Measurements from ENCODE around the gene MPP2.
A peak's percentile ranks its signal among the peaks of the same experiment; 100 is the strongest.
"Not testable (repeated sequence)": the region's sequence is repeated elsewhere in the genome, so short reads cannot be mapped to it uniquely, and the experiment has no call there.

Gene MPP2

DNA sequence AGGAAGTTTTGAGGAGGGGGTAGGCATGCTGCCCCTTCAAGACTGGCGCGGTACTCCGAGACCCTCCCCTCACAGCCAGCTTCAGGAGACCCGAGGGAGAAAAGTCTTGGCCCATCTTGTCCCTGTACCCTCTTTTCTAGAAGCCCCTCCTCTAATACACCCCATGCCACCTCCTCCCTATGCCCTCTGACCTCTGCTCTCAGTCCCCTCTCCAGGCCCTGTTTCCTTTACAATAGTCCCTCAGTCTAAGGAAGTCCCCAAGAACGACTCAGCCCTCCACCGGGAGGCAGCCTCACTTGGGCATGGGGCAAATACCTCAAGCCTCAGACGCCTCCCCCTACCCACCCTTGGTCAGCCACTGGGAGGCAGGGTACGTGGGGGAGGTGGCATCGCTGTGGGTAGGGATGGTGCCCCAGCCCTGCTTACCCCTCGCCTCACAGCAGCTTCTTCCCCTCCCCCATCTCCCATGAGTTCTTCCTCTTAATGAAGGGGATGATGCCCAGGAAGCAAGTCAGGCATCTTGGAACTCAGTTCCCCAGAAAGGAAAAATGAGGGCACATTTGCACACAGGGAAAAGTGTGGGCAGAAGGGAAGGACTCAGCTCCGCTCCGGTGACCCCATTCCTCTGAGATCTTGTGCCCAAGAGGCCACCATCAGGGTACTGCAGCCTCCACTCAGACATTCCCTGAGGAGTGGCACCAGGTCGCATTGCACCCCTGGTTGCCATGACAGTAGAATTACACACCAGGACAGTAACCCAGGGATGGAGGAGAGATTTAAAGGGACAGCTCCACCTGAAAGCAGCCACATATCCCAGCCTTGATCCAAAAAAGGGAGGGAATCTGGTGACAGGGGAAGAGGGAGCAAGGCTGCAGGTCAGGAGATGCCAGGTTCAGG, 6.2 kb downstream of the MPP2 start:
- no peak for DNase-seq

DNA sequence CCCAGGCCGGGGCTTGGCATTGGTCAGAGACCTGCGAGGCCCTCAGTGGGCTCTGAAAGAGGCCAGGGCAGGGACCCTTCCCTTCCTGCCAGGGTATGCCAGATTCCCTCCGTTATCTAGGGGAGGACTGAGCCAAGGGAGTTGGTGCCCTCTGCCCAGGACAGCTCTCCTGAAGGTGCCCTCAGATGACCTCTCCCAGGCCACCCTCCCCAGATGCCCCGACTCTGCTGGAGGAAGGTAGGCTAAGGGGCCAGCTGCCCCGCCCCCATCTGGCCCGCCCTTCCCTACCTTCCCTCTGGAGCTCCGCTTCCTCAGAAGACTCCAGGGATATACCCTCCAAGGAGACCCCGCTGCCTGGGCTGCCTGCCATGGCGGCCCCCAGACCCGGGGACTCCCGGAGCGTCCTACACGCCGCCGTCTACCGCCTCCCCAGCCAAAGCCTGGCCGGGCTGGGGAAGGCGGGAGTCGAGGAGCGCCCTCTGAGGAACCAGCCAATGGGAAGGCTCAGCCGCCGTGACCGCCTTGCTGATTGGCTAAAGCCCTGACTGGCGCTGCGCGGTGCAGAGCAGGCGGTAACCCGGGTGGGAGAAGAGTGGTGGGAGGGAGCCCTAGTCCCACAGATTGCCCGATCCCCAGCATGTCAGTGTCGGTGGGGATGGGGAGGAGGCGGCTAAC, 7.0 kb downstream of the MPP2 start:
- DNase-seq = peak; percentile 65

DNA sequence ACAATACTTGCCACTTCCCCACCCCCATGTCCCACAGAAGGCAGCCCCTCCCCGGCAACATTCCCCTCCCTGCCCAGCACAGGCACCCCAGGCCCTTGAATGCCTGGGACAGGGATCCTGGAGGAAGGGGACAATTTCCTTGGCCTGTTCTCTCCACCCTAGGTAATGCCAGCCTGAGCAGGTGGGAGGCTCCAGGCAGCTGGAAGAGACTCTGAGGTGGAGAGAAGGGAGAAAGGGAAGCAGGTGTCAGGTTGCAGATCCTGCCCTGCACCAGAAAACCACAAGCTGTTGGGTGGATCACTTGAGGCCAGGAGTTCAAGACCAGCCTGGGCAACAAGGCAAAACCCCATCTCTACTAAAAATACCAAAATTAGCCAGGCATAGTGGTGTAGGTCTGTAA, 8.9 kb downstream of the MPP2 start:
- no peak for DNase-seq

DNA sequence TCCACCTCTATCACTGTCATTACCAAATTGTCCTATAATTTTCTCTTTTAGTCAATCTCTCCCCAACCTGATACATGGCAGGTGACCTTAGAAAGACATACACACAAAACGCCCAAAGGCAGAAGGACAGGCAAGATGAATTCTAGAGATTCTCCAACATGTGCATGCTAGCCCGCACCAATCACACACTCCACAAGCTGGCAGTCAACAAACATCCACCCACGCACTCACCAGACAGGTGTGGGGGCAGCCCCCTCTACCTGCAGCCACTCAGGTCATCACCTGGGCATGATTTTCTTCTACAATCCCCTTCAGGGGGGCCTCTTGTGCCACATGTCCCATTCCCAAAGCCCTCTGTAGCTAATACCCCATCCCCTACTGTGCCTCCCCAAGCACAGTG, 9.5 kb downstream of the MPP2 start:
- no peak for DNase-seq

DNA sequence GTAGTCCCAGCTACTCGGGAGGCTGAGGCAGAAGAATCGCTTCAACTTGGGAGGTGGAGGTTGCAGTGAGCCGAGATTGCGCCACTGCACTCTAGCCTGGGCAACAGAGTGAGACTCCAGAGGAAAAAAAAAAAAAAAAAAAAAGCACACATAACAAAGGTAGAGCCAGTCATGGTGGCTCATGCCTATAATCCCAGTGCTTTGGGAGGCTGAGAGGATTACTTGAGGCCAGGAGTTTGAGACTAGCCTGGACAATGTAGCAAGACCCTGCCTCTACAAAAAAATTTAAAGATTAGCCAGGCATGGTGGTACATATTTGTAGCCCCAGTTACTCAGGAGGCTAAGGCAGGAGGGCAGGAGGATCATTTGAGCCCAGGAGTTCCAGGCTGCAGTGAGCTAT, 12.8 kb downstream of the MPP2 start:
- not testable (repeated sequence) for DNase-seq

DNA sequence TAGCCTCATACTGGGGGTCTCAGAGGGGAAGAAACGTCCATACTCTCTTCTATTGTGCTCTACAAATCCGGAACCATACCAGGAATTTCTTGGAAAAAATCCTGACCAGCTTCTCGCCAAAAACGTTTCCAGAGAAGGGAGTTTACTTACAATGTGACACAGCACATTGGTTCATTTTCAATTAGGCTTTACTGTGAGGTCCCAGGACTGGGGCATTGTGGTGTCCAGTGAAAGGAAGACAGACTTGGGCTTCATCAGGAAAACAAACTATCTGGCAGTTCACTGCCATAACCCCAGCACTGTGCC, 14.7 kb downstream of the MPP2 start:
- no peak for DNase-seq

DNA sequence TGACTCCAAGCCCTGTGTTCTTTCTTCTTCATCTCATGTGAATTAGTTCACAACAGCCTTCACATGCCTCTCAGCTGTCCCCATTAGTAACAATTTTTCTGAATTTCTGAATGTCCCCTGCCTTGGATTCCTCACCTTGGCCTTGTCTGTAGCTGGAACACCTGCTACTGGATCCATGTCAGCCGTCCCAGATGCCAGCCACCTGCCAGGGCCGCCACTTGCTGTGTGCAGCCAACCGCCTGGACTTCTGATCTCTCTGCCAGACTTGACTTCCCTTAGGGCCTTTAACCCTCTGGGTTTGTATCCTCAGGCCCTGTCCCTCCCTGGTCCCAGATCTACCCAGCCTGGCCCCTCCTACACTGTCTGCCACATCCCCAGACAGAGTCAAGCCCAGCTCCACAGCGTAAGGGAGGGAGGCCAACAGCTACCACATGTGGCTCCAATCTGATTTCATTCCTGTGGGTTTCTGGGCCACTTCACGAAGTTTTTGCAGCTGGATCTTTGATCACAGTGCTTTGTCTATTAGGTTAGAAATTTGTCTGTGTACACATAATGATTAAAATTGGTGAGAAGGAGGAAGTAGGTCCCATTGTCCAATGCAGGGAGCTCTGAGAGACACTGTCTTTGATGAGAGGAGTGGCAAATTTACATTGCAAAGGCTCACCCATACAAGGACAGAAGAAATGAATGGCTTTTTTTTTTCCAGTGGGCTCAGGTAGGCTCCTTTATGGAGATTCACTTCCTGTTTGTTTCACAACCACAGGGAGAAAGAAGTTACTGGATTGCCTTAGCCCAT, 15.3 kb downstream of the MPP2 start:
- no peak for DNase-seq

DNA sequence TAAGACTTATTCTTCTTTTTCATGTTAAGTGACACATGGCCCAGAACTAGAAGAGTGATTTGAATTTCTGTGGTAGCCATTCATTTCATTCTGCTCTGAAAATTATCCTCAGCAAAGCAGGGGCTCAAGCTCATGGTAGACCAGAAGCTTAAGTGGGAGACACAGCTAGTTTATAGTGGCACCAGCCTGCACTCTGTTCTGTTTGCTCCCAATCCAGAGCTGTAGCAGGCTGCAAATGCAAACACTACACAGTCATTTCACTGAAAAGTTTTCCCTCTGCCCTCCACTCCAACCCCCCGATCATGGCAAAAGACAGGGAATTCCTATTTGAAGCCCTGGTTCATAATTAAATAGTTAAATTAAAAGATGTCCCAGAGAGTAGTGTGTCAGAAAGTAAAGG, 17.1 kb downstream of the MPP2 start:
- no peak for DNase-seq

DNA sequence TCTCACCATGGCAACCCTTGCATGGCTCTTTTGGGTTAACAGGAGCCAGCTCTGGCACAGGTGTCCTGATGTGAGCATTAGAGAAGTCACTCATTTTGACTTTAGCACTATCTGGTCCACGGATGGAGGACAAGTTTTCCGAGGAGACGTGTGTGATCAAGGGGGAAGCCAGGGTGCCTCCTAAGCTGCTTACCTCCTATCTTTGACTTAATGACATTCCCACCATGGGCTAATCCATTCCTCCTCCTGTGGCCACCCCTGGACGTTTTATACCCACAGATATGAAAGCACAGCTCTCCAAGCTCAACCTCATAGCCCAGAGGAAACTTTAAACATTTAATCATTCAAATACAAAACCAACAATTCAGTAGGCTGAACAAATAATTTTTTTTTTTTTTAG, 18.8 kb downstream of the MPP2 start:
- DNase-seq = no peak

DNA sequence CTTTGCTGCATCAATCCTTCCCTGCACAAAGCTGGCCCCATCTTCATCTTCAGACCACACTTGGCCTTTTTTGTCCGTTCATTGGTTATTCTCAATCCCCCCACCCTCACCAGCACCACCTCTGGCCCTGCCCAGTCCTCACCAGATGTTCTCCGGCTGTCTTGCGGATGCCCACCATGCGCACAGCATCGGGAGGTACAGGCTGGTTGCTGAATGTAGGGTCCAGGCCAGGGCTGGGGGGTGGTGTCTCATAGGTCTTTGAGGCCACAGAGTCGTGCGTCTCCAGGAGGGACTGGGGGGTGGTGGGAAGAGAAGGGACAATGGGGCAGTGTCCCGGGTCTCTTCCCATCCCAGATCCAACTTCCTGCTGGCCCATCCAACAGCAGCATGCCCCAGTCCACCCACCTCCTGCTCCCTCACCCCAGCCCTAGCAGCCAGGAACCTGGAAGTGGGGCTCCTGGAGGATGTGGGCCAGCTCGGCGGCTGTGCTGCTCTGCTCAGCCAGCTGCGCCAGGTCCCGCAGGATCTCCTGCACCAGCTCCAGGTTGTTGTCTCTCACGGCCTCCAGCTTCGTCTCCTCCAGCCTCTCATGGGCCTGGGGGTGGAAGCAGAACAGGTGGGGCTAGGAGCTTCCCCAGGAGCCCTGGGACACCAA, 24.4 kb downstream of the MPP2 start:
- no peak for DNase-seq

DNA sequence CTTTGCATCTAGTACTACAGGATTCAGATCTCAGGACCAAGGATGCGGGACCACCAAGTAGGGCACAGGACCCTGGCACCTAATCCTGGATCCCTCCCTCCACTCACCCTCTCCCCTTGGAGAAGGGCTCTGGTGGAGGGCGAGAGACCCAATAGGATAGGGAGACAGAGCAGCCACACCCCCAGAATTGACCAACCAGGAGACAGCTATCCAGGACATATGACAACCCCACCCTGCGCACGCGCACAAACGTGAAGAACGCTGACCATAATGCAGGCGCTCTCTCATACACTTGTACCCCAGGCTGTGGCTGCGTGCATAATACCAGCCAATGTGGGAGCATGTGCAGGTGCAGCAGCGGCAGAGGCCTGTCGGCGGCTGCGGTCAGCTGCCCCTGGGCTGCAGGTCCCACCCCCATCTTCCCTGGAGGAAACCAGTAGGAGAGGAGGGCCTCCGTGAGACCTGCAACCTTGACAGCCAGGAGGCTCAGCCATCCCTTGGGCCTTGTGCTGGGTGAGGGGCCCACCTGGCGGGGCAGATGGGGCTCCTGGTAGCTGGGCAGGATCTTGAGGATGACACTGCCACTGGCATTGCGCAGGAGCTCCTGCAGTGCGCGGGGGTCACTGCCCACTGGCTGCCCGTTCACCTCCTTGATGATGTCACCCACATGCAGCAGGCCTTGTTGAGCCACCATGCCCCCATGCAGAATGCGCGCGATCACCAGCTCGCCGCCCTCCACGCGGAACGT, 25.4 kb downstream of the MPP2 start:
- no peak for DNase-seq

DNA sequence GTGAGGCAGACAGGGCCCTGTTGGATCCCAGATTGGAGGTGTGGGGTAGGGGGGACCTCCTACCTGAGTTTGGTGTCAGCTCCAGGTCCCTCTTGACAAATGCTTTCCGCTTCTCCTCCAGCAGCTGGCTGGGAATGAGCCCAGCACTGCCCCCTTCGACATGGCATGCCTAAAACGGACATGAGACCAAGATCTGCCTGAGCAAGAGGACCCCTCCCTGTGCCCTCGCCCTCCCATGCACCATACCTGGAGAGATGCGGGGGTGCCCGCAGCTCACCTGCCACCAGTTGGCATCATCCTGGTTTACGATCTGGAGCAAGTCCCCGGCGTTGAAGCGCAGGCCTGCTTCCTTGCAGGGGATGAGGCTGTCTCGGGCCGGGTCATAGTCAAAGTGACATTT, 26.2 kb downstream of the MPP2 start:
- DNase-seq = no peak

DNA sequence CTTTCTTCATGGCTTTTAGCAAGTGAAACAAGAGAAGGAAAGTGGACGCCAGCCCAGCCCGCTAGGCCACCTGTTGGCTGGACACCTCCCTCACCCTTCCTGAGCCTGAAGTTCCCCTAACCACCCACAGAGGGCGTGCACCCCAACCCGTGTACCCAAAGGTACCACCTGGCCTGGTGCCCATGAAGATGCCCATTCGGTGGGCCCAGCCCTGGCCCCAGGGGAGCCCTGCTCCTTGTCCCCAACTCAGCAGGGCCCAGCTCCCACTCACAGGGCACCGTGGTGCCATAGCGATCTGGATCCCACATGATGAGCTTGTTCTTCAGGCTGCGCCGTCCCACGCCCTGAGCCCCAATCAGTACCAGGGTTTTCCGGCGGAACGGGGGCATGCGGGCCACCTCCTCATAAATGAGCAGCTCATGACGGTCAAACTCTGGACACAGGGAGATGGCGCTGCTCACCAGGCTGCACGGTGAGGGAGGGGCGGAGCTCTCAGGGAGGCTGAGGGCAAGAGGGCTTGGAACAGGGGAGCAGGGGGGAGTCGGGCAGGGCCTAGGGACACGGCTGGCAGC, 26.8 kb downstream of the MPP2 start:
- DNase-seq = no peak

DNA sequence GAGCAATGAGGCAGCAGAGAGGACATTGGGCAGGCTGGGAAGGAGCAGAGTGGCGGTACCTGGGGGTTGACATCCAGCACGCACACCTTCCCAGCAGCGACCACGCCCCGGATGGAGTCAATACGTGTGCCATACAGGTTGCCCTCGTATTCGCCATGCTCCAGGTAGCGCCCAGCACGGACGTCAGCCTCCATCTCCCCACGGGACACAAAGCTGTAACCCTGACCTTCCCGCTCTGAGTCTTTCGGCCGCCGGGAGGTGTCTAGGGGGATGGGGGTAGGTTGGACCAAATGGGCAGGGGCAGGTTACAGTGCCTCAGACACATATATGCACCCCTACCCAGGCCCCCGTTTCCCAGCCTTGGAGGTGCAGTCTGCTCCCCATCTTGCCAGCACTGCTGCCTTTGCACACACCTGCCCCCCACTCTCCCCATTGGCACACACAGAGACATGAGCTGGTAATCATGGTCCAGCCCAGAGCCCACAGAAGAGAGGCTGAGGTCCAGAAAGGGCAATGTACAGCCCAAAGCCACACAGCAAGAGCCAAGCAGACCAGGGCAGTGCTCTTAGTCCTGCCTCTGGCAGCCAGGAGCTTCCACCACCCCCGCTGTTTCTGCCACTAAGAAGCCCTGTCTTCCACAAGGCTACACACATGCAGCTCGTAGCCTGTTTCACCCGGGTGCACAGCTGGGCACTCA, 27.5 kb downstream of the MPP2 start:
- no peak for DNase-seq

DNA sequence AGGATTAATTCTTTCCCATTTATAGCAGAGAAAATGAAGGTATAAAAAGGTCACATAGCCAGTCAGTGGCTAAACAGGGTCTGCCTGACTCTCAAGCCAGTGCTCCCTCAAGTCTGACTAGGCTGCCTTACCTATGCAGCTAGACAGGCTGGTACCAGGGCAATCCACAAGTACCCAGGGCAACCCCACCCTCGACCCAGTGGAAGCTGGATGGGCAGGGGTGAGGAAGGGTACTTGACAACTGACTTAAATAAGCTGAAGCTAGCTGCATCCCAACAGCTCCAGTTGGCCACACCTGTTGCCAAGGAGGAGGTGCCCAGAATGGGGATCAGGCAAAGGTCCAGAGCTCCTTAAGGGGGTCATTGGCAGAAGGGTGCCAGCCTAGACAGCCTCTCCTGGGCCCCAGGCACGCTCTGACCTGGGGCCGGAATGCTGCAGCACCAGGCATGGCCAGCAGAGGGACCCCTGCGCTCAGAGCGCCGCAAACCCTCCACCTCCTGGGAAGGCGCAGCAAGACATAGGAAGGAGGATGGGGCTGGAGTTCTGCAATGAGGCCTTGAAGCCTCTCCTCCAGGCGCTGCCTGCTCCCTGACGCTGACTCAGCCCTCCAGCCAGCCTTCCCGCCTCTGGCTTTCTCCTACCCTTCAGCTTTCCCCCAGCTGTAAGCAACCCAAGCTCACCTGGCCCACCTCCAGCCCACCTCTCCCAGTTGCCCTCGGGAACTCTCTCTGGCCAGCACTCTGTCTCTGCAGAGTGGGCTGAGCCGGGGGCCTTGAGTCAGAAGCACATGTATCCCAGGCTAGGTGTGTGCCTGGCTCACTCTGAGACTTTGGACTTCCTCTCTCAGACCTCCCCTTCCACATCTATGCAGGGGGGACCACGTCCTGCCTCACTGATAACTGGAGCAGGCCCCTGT, 28.8 kb downstream of the MPP2 start:
- no peak for DNase-seq

DNA sequence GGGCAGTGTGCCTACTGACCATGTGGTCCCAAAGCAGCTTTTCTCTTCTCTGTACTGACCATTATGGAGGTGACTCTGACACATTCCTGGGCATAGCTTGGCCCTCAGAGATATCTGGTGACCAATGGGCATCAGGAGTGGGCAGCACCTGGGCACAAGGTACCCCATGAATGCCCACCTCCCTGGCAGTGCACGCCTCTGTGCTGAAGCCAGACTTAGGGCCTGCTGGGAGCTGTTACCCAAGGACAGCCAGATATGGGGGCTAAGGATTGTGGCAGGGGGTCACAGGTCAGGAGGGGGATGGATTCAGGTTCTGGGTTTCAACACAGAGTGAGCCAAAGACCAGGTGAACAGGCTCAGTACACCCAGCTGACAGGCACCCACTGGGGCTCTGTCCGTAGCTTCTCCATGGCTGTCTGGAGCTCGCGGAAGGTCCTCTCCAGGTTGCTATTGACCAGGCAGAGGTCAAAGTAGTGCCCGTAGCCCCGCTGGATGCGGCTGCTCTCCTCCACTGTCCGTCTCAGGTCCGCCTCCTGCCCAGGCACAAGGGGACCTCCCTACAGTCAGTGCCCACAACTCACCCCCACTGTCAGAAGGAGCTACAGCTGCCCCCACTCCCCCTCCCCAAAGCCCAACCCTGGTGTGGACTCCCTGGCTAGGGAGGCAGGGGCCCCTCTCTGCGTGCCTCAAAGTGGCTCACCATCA, 29.7 kb downstream of the MPP2 start:
- DNase-seq = no peak

DNA sequence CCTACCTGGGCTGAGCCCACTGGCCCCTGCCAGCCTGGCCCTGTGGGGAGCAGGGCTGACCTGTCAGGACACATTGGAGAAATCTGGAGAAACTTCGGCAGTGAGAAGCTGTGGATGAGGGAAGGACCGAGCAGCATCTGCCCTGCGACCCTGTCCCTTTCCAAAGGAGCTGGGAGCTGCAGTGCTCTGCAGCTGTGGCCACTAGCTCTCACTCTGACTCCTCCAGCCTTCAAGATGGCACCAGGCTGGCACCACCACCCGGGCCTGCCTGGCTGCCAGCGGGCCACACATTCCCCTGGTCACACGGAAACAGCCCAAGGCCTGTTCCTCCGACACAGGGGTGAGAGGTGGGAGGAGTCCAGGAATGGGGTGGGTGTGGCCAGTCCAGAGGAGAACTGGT, 30.3 kb downstream of the MPP2 start:
- DNase-seq = no peak

DNA sequence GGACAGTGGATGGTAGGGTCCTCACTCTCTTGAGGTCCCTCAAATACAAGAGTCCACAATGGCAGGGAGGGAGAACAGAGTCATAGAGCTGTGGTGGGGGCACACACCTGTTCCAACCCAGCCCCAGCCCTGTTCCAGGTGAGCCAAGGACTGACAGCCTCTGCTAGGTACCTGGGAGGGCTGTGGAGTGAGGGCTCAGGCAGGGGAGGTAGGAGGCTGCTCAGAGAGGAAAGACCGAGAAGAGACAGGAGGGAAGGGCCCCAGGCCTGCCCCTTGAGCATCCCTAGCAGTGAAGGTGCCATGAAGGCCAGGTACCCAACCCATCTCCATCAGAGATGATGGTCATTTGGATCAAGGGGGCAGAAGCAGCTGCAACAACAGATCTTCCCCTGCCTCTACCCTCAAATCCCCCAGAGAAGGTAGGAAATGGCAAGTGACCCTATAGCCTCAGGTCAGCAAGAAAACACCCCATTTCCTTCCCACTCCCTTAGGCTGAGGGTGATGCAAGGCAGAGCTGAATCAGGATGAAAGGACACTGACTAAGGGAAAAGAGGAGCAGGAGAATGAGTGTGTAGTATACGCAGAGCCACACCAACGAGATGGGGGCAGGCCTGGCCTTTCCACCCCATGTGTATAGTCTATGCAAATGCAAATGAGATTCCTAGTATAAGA, 31.7 kb downstream of the MPP2 start:
- no peak for DNase-seq

DNA sequence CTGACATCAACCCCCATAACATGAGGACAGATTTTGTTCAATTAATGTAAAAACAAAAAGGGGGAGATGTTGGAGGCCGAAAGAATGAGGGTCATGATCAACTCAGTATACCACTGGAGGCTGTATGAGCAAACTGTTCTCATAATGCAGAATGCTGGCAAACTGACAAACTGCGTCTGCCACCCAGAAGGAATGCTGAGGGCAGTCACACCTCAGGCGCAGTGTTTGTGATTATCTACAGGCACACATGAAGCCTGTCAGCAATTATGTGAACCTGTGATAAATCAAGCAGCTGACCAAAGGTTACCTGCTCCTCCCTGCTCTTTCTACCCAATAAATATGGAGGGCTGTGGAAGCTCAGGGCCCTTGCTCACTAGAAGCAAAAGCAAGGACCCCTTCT, 33.0 kb downstream of the MPP2 start:
- DNase-seq = no peak
